Measurements from ENCODE around the gene SLC35F6. TPM values are rescaled to one million over a fixed set of nuclear protein-coding genes. Genes with fewer than 3 reads are reported as not detected.

Gene SLC35F6
- total RNA-seq (2022; extraction: Qiagen RNA extraction; ENCODE audit: low read depth): 30.8 to 39.4 TPM (median 38.7 TPM) in 5 replicates

GRCh38 chr2:26764078-26764887, at the start of gene SLC35F6:
TSS of gene SLC35F6 (plus strand) at chr2:26764284. CDS start at chr2:26764350, 66 bp downstream.

GRCh38 chr2:26785431-26786206, 21.5 kb downstream of the SLC35F6 start, which contains the start of gene CENPA:
TSS of gene CENPA (plus strand) at chr2:26786056. CDS start at chr2:26786197, 141 bp downstream.

Other genes starting within 250 kb of the SLC35F6 start
- 0.44 to 0.93 TPM (median 0.52 TPM) in 3 of 5 replicates, not detected in the others for gene CIB4, start 122.9 kb upstream of the SLC35F6 start, total RNA-seq (2022; extraction: Qiagen RNA extraction; ENCODE audit: low read depth)
- gene KCNK3, start 71.6 kb upstream of the SLC35F6 start, total RNA-seq (2022; extraction: Qiagen RNA extraction; ENCODE audit: low read depth): 0.38 to 0.97 TPM (median 0.79 TPM) in 5 replicates
- gene CENPA, start 21.8 kb downstream of the SLC35F6 start, total RNA-seq (2022; extraction: Qiagen RNA extraction; ENCODE audit: low read depth): 46.7 to 57.0 TPM (median 49.9 TPM) in 5 replicates
- 3.1 to 7.5 TPM (median 4.4 TPM) in 5 replicates for gene DPYSL5, start 83.8 kb downstream of the SLC35F6 start, total RNA-seq (2022; extraction: Qiagen RNA extraction; ENCODE audit: low read depth)
- gene MAPRE3, start 206.4 kb downstream of the SLC35F6 start, total RNA-seq (2022; extraction: Qiagen RNA extraction; ENCODE audit: low read depth): 9.2 to 13.6 TPM (median 12.7 TPM) in 5 replicates